Measurements from ENCODE around the gene SLC26A5.

DNA sequence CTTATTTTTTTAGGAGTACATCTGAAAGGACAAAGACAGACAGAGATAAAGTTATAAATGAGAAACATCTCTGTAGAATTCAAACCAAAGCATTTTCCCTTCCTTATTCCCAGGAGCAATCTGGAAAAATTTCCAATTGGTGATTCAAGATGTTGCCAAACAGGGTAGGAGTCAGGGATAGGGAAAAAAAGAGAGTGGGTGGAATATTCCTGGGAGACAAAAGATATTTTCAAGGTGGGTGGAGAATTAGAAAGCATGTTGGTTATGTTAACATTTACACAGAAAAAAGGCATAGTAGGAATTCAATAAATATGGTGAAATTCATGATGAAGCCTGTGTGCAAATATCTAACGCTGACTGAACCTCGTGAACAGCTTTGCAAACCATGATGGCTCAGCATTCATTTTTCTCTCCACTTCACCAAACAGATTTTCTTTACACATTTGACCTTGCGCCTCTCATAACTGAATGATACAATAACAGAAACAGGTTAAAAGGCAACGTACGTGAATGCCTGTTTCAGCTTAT is 25.1 kb downstream of the SLC26A5 start:
- TF ChIP-seq, protein P1, sequence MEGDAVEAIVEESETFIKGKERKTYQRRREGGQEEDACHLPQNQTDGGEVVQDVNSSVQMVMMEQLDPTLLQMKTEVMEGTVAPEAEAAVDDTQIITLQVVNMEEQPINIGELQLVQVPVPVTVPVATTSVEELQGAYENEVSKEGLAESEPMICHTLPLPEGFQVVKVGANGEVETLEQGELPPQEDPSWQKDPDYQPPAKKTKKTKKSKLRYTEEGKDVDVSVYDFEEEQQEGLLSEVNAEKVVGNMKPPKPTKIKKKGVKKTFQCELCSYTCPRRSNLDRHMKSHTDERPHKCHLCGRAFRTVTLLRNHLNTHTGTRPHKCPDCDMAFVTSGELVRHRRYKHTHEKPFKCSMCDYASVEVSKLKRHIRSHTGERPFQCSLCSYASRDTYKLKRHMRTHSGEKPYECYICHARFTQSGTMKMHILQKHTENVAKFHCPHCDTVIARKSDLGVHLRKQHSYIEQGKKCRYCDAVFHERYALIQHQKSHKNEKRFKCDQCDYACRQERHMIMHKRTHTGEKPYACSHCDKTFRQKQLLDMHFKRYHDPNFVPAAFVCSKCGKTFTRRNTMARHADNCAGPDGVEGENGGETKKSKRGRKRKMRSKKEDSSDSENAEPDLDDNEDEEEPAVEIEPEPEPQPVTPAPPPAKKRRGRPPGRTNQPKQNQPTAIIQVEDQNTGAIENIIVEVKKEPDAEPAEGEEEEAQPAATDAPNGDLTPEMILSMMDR (conservative IDR thresholded peaks at IDR 0.05; ENCODE audit: low read length) = no peak
- no peak for TF ChIP-seq EZH2phosphoT487 (IDR thresholded peaks at IDR 0.05; ENCODE audit: borderline replicate concordance, low read depth, low read length)

Data from OCI-LY7 (cell line).